ENCODE results near the gene HBA2.
"Not testable (repeated sequence)": the region's sequence is repeated elsewhere in the genome, so short reads cannot be mapped to it uniquely, and the experiment has no call there.

HBA2 gene

DNA sequence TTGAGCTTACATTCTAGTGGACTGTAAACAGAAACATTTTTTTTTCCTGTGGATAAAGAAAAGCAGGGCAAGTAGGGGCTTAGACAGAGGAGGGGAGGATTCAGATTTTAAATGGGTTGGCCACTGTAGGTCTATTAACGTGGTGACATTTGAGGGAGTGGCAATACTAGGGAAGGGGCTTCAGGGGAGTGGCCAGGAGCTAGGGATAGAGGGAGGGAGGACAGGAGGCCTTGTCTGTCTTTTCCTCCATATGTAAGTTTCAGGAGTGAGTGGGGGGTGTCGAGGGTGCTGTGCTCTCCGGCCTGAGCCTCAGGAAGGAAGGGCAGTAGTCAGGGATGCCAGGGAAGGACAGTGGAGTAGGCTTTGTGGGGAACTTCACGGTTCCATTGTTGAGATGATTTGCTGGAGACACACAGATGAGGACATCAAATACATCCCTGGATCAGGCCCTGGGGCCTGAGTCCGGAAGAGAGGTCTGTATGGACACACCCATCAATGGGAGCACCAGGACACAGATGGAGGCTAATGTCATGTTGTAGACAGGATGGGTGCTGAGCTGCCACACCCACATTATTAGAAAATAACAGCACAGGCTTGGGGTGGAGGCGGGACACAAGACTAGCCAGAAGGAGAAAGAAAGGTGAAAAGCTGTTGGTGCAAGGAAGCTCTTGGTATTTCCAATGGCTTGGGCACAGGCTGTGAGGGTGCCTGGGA is 13.4 kb upstream of the HBA2 start:
- no peak for DNase-seq

DNA sequence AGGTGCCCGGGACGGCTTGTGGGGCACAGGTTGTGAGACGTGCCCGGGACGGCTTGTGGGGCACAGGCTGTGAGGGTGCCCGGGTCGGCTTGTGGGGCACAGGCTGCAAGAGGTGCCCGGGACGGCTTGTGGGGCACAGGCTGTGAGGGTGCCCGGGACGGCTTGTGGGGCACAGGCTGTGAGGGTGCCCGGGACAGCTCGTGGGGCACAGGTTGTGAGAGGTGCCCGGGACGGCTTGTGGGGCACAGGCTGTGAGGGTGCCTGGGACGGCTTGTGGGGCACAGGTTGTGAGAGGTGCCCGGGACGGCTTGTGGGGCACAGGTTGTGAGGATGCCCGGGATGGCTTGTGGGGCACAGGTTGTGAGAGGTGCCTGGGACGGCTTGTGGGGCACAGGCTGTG is 12.4 kb upstream of the HBA2 start:
- not testable (repeated sequence) for DNase-seq

GRCh38 chr16:160691-161190 is 11.9 kb upstream of the HBA2 start:
- DNase-seq = no peak

- no peak for DNase-seq
Measured at GRCh38 chr16:162271-162991, 10.2 kb upstream of the HBA2 start.

DNA sequence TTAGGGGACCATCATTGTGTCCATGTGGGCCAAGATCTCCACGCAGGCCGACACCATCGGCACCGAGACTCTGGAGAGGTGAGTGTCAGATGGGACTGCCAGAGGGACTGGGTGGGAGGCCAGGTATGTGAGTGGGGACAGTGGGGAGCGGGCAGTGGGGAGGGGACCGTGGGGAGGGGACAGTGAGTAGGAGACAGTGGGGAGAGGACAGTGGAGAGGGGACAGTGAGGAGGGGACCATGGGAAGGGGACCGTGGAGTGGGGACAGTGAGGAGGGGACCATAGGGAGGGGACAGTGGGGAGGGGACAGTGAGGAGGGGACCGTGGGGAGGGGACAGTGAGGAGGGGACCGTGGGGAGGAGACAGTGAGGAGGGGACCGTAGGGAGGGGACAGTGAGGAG is 9.5 kb upstream of the HBA2 start:
- DNase-seq = not testable (repeated sequence)

GRCh38 chr16:163696-164095 is 9.0 kb upstream of the HBA2 start:
- not testable (repeated sequence) for DNase-seq

DNA sequence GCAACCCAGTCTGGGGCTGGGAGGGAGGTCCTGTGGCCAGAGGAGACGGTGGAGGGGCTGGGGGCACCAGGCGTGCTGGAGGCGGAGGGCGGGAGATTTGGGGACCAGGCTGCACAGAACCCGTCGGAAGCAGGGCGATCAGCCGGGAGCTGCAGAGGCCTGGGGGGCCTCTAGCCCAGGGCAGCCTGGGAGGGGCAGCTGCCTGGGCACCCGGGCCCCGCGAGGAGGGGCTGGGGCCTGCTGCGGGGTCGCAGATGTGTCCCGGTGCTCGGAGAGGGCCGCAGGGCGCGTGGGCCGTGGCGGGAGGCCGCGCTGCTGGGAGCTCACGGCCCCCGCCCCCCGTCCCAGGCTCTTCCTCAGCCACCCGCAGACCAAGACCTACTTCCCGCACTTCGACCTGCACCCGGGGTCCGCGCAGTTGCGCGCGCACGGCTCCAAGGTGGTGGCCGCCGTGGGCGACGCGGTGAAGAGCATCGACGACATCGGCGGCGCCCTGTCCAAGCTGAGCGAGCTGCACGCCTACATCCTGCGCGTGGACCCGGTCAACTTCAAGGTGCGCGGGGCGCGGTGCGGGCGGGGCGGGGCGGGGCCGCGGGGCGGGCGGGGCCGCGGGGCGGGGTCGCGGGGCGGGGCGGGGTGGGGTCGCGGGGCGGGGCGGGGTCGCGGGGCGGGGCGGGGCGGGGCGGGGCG is 8.4 kb upstream of the HBA2 start:
- DNase-seq = not testable (repeated sequence)

DNA sequence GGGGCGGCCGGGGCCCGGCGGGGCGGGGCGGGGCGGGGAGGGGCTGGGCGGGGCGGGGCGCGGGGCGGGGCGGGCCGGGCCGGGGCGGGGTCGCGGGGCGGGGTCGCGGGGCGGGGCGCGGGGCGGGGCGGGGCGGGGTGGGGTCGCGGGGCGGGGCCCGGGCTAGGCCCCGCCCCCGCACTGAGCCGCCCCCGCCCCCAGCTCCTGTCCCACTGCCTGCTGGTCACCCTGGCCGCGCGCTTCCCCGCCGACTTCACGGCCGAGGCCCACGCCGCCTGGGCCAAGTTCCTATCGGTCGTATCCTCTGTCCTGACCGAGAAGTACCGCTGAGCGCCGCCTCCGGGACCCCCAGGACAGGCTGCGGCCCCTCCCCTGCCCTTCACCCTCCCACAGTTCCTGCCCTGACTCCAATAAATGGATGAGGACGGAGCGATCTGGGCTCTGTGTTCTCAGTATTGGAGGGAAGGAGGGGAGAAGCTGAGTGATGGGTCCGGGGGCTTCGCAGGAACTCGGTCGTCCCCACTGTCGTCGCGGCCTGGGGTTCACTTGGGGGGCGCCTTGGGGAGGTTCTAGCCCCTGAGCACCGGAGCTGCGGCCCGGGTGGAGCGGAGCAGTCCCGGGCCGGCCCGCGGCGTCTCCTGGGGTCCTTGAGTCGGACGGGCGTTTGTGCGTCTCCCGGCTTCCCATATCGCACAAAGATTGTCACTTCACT is 7.7 kb upstream of the HBA2 start:
- peak; percentile 47 for DNase-seq

DNA sequence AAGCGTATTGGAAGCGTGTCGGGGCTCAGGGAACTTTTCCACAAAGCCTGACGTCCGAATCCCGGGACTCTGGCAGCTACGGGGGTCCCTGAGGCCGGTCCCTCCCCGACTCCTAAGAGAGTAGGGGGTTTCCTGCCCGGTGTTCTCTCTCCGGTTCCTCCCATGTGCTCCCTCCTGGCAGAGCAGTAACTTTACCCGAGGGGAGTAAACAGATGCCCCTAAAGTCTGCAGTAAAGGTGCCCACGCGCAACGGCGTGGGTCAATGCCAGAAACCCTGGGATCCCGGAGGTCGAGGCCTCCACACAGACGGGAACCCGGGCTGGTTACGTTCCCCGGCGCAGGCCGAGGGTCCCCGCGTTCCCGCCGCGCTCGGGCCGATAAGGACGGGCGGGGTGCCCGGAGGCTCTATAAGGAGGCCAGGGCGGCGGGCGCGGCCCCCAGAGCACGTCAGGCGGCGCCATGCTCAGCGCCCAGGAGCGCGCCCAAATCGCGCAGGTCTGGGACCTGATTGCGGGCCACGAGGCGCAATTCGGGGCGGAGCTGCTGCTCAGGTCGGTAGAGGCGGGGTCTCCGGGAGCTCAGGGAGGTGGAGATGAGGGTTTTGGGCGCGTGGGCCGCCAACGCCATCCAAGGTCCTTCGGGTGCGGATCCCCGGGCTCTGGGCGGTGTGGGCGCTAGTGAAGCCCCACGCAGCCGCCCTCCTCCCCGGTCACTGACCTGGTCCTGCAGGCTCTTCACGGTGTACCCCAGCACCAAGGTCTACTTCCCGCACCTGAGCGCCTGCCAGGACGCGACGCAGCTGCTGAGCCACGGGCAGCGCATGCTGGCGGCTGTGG is 6.9 kb upstream of the HBA2 start, which contains the start of gene HBM:
Gene HBM (plus strand): TSS at position 440 of the 836 bp plus-strand sequence. CDS start 20 bp downstream, at position 460.
- peak; percentile 73 for DNase-seq

DNA sequence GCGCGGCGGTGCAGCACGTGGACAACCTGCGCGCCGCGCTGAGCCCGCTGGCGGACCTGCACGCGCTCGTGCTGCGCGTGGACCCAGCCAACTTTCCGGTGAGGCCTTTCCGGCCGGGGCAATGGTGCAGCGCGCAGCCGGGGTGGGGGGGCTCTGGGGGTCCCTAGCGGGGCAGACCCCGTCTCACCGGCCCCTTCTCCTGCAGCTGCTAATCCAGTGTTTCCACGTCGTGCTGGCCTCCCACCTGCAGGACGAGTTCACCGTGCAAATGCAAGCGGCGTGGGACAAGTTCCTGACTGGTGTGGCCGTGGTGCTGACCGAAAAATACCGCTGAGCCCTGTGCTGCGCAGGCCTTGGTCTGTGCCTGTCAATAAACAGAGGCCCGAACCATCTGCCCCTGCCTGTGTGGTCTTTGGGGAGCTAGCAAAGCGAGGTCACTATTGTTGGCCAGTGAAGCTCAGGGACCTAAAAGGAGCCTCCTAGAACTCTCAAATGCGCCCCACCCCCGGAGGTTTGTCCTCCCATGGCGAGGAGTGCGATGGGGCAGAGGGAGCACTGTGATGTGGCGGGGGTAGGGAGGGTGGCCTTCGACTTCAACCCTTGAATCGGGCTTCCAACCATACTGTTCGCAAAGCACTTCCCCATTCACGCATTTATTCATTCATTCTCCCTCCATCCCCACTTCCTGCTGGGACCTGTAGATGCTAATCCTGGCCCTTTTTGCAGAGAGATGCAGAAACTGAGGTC is 6.1 kb upstream of the HBA2 start:
- DNase-seq = no peak

DNA sequence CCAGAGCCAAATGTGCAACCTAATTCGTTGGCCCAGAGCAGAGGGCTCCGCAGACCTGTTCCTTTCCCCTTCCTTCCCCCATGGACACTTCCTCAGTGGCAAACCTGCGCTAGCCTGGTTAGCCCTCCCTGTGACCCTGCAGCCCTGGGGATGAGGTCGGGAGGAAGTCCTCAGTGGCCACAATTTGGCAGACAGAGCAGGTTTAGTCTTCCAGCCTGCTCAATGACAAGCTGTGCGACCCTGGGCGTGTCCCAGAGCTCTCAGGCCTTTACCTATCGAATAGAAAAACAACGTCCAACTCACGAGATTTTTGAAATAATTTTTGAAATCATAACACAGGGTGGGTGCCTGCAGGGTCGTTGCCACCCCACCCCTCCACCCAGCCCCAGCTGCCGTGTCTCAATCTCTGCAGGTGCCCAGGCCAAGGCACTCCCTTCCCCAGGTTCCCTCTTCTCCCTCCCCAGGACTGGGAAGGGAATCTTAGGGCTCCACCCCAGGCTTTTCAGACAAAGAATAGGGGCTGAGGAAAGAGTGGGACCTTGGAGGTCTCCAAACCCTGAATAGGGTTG is 5.5 kb upstream of the HBA2 start:
- no peak for DNase-seq

DNA sequence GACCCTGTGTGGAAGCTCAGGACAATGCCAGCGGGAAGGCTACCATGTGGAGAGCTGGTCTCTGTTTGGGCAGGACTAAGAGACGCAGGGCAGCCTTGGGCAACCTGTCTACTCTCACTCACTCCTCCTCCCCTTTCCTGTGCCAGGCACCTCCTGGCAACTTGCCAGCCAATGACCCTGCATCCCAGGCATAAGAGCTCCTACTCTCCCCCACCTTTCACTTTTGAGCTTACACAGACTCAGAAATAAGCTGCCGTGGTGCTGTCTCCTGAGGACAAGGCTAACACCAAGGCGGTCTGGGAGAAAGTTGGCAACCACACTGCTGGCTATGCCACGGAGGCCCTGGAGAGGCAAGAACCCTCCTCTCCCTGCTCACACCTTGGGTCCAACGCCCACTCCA is 4.3 kb upstream of the HBA2 start:
- peak; percentile 20 for DNase-seq

GRCh38 chr16:169014-169413 is 3.7 kb upstream of the HBA2 start:
- DNase-seq = no peak

DNA sequence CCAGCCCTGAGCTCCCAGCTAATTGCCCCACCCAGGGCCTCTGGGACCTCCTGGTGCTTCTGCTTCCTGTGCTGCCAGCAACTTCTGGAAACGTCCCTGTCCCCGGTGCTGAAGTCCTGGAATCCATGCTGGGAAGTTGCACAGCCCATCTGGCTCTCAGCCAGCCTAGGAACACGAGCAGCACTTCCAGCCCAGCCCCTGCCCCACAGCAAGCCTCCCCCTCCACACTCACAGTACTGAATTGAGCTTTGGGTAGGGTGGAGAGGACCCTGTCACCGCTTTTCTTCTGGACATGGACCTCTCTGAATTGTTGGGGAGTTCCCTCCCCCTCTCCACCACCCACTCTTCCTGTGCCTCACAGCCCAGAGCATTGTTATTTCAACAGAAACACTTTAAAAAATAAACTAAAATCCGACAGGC is 2.6 kb upstream of the HBA2 start:
- DNase-seq = not testable (repeated sequence)

DNA sequence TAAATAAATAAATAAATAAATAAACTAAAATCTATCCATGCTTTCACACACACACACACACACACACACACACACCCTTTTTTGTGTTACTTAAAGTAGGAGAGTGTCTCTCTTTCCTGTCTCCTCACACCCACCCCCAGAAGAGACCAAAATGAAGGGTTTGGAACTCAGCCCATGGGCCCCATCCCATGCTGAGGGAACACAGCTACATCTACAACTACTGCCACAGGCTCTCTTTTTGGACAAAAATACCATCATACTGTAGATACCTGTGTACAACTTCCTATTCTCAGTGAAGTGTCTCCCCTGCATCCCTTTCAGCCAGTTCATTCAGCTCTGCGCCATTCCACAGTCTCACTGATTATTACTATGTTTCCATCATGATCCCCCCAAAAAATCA is 1.9 kb upstream of the HBA2 start:
- DNase-seq = no peak

- DNase-seq = not testable (repeated sequence)
Measured at GRCh38 chr16:173211-173854, 657 bp downstream of the HBA2 start.

- DNase-seq = not testable (repeated sequence)
Measured at GRCh38 chr16:173928-174769, 1.5 kb downstream of the HBA2 start.

DNA sequence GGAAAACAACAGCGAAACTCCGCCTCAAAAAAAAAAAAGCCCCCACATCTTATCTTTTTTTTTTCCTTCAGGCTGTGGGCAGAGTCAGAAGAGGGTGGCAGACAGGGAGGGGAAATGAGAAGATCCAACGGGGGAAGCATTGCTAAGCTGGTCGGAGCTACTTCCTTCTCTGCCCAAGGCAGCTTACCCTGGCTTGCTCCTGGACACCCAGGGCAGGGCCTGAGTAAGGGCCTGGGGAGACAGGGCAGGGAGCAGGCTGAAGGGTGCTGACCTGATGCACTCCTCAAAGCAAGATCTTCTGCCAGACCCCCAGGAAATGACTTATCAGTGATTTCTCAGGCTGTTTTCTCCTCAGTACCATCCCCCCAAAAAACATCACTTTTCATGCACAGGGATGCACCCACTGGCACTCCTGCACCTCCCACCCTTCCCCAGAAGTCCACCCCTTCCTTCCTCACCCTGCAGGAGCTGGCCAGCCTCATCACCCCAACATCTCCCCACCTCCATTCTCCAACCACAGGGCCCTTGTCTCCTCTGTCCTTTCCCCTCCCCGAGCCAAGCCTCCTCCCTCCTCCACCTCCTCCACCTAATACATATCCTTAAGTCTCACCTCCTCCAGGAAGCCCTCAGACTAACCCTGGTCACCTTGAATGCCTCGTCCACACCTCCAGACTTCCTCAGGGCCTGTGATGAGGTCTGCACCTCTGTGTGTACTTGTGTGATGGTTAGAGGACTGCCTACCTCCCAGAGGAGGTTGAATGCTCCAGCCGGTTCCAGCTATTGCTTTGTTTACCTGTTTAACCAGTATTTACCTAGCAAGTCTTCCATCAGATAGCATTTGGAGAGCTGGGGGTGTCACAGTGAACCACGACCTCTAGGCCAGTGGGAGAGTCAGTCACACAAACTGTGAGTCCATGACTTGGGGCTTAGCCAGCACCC is 2.6 kb downstream of the HBA2 start:
- no peak for DNase-seq

All from NCI-H2171 treated with DMSO at 0.1 percent for 48 hours (cell line).